GM12878 (cell line): ENCODE results near the gene ZNG1A. TPM values are rescaled to one million over a fixed set of nuclear protein-coding genes. Genes with fewer than 3 reads are reported as not detected.

Experiments used
- ATAC-seq: fragments of 200-7000 bp; cut with Tn5 transposase; 3 replicates; pipeline ENCODE4 v1.9.1; 2020; ENCODE audit warnings: mild to moderate bottlenecking, moderate library complexity
- BruUV-seq: library from RNA; stranded (reverse); fragments of 400-500 nt; replicated peaks from 2 replicates; lab custom pipeline; 2021; lab: Mats Ljungman, UMichigan
- CTCF ChIA-PET: fragments of 300-600 bp; sonication (Branson Sonifier 250); formaldehyde crosslinking; extraction: SDS; loops from one replicate; lab custom pipeline; 2021; ENCODE audit warnings: inconsistent platforms; lab: Yijun Ruan, JAX
- POLR2A ChIA-PET: fragments of 350-600 bp; formaldehyde crosslinking; extraction: SDS; loops from one replicate; lab custom pipeline; 2021; ENCODE audit warnings: inconsistent platforms; lab: Charles Lee
- RAD21 ChIA-PET: fragments of 300-600 bp; sonication (Branson Sonifier 250); formaldehyde crosslinking; loops from one replicate; lab custom pipeline; 2023; ENCODE audit warnings: antibody characterized with exemption; ENCODE audit not compliant: unreplicated experiment; lab: Charles Lee
- SMC1A ChIA-PET: fragments of 300-600 bp; sonication (Branson Sonifier 250); formaldehyde crosslinking; loops from one replicate; lab custom pipeline; 2023; ENCODE audit not compliant: unreplicated experiment, uncharacterized antibody; lab: Charles Lee
- DNase-seq: peaks from one replicate; pipeline ENCODE4 v3.0.0-alpha.2; 2011; ENCODE audit warnings: low read depth, low spot score
- FAIRE-seq: peaks from 3 replicates; lab custom pipeline; 2011; peaks lifted over from hg19 to GRCh38; lab: Jason Lieb, UNC
- H2AFZ ChIP-seq: 2 replicates; pipeline ENCODE4 v1.6.0; 2011; ENCODE audit warnings: low read depth, low read length, control low read depth; ENCODE audit not compliant: control insufficient read depth
- H3K27ac ChIP-seq: 2 replicates; pipeline ENCODE4 v1.5.1; 2011; ENCODE audit warnings: control low read depth; ENCODE audit not compliant: control insufficient read depth, insufficient read depth
- H3K27me3 ChIP-seq, 2 experiments: replicated peaks in 1 of 2; 2 replicates each; pipeline versions ENCODE4 v1.6.0 to v1.6.1; 2011; ENCODE audit warnings: low read length in 1 of 2; ENCODE audit not compliant: control insufficient read depth in 2 of 2, insufficient read depth in 2 of 2
- H3K36me3 ChIP-seq, 2 experiments: 2 replicates each; pipeline ENCODE4 v1.5.1; 2011; ENCODE audit warnings: low read length in 1 of 2; ENCODE audit not compliant: control insufficient read depth in 2 of 2, insufficient read depth in 2 of 2
- H3K4me1 ChIP-seq: 2 replicates; pipeline ENCODE4 v1.6.1; 2011; ENCODE audit warnings: mild to moderate bottlenecking, low read length, moderate library complexity, mixed read lengths; ENCODE audit not compliant: control insufficient read depth, insufficient read depth
- H3K4me2 ChIP-seq: 2 replicates; pipeline ENCODE4 v1.6.0; 2011; ENCODE audit warnings: control low read depth; ENCODE audit not compliant: control insufficient read depth, insufficient read depth
- H3K4me3 ChIP-seq: fragments of 200-600 bp; sonication (generic); 2 replicates; pipeline ENCODE4 v1.5.1; 2016
- H3K79me2 ChIP-seq: 2 replicates; pipeline ENCODE4 v1.6.0; 2011; ENCODE audit warnings: low read length; ENCODE audit not compliant: control insufficient read depth, insufficient read depth
- H3K9ac ChIP-seq: 2 replicates; pipeline ENCODE4 v1.8.0; 2011; ENCODE audit warnings: low read length, control low read depth, mixed read lengths; ENCODE audit not compliant: control insufficient read depth, insufficient read depth
- H3K9me3 ChIP-seq: replicated peaks from 3 replicates; pipeline ENCODE4 v1.5.1; 2011; ENCODE audit warnings: mild to moderate bottlenecking, low read length; ENCODE audit not compliant: control insufficient read depth, insufficient read depth
- H4K20me1 ChIP-seq: 2 replicates; pipeline ENCODE4 v1.6.0; 2011; ENCODE audit not compliant: control insufficient read depth, insufficient read depth
- ATF3 ChIP-seq: IDR thresholded peaks from 2 replicates; pipeline ENCODE4 v1.6.1; 2011; ENCODE audit warnings: low read depth, mild to moderate bottlenecking, low read length, moderate library complexity, borderline replicate concordance; ENCODE audit errors: extremely low read depth
- CEBPB ChIP-seq, 2 experiments: fragments of 150-350 bp in 1 of 2; IDR thresholded peaks; 2 replicates each; pipeline ENCODE4 v1.6.1; 2012 to 2014; ENCODE audit warnings: low read depth in 2 of 2, low read length in 2 of 2, borderline replicate concordance in 1 of 2, inconsistent platforms in 1 of 2
- CHD1 ChIP-seq: IDR thresholded peaks from 2 replicates; pipeline ENCODE4 v1.6.1; 2012; ENCODE audit warnings: low read depth, low read length, improper control_type of control experiment
- CREB1 ChIP-seq: IDR thresholded peaks from 2 replicates; pipeline ENCODE4 v1.6.1; 2012; ENCODE audit warnings: low read depth, mild to moderate bottlenecking, inconsistent platforms
- E2F8 ChIP-seq: fragments of 450-650 bp; IDR thresholded peaks from 2 replicates; pipeline ENCODE4 v1.6.1; 2018; ENCODE audit warnings: mild to moderate bottlenecking, low read depth, moderate library complexity; ENCODE audit not compliant: partially characterized antibody
- FOS ChIP-seq: IDR thresholded peaks from 3 replicates; pipeline ENCODE4 v1.6.1; 2011; ENCODE audit warnings: borderline replicate concordance; ENCODE audit not compliant: insufficient read length; ENCODE audit errors: extremely low read depth
- JUND ChIP-seq: IDR thresholded peaks from 2 replicates; pipeline ENCODE4 v1.6.1; 2012; ENCODE audit warnings: low read depth, mild to moderate bottlenecking, low read length, improper control_type of control experiment, moderate library complexity
- LARP7 ChIP-seq: fragments of 450-650 bp; IDR thresholded peaks from 2 replicates; pipeline ENCODE4 v1.6.1; 2017; ENCODE audit warnings: mild to moderate bottlenecking
- MEF2A ChIP-seq: IDR thresholded peaks from 2 replicates; pipeline ENCODE4 v1.6.1; 2011; ENCODE audit warnings: low read depth, mild to moderate bottlenecking, low read length, moderate library complexity; ENCODE audit not compliant: insufficient read depth
- MYC ChIP-seq: IDR thresholded peaks from 2 replicates; pipeline ENCODE4 v1.6.1; 2011; ENCODE audit warnings: mild to moderate bottlenecking, low read length, moderate library complexity, inconsistent platforms; ENCODE audit not compliant: insufficient read depth, insufficient replicate concordance, insufficient read length, severe bottlenecking
- NFXL1 ChIP-seq: fragments of 450-650 bp; IDR thresholded peaks from 2 replicates; pipeline ENCODE4 v1.6.1; 2017; ENCODE audit warnings: antibody characterized with exemption, mild to moderate bottlenecking, borderline replicate concordance
- RBBP5 ChIP-seq: fragments of 200-600 bp; sonication (generic); conservative IDR thresholded peaks from 2 replicates; pipeline ENCODE4 v1.6.1; 2016
- SIN3A ChIP-seq: IDR thresholded peaks from 2 replicates; pipeline ENCODE4 v1.6.1; 2012; ENCODE audit warnings: low read depth, low read length, improper control_type of control experiment
- TAF1 ChIP-seq: IDR thresholded peaks from 2 replicates; pipeline ENCODE4 v1.6.1; 2011; ENCODE audit warnings: mild to moderate bottlenecking, low read depth, low read length, borderline replicate concordance
- TARDBP ChIP-seq: IDR thresholded peaks from 2 replicates; pipeline ENCODE4 v1.6.1; 2016; ENCODE audit warnings: borderline replicate concordance
- YY1 ChIP-seq: IDR thresholded peaks from 2 replicates; pipeline ENCODE4 v1.6.1; 2011; ENCODE audit warnings: low read depth, mild to moderate bottlenecking, low read length
- ZBED1 ChIP-seq: IDR thresholded peaks from 2 replicates; pipeline ENCODE4 v1.6.1; 2016; ENCODE audit warnings: borderline replicate concordance
- ZNF24 ChIP-seq: fragments of 450-650 bp; IDR thresholded peaks from 2 replicates; pipeline ENCODE4 v1.6.1; 2017; ENCODE audit warnings: antibody characterized with exemption, mild to moderate bottlenecking
- WGBS: methylation state at CpG from one replicate; pipeline ENCODE4 v1.1.6; 2016; ENCODE audit warnings: low lambda C conversion rate; ENCODE audit not compliant: insufficient replicate concordance, insufficient coverage; ENCODE audit errors: missing lambda C conversion rate; 5-methylcytosine and 5-hydroxymethylcytosine counted together
- in situ Hi-C: fragments of 300-500 bp; cut with MboI; formaldehyde crosslinking; loops from 9 replicates; pipeline ENCODE4 v1.14.3; 2018; ENCODE audit warnings: mixed read lengths
- intact Hi-C: fragments of 100-400 bp; cut with micrococcal nuclease; formaldehyde crosslinking; loops from one replicate; pipeline ENCODE4 v1.14.2; 2022; ENCODE audit not compliant: unreplicated experiment
- polyA plus RNA-seq, 11 experiments: library from polyadenylated mRNA; depleted of rRNA in 4 of 11; unstranded in 6 of 11; stranded (reverse) in 5 of 11; fragments of >200 nt; fragmentation: Nextera tagmentation in 4 of 11; fragmentation: Illumina TruSeq in 1 of 11; extraction: Ambion mirVana in 4 of 11; extraction: Trizol in 1 of 11; gene quantifications; 1 replicate in 1 of 11; 2 replicates in 10 of 11; pipeline versions ENCODE4 v1.2.1 to v1.2.3, GENCODE V29; 2011 to 2016; ENCODE audit warnings: inconsistent platforms in 2 of 11, missing spikeins in 2 of 11, low read depth in 1 of 11
- total RNA-seq, 4 experiments: library from RNA; depleted of rRNA in 3 of 4; stranded (reverse); fragments of >200 nt in 3 of 4; fragmentation: Illumina TruSeq in 1 of 4; extraction: Trizol in 1 of 4; gene quantifications; 2 replicates each; pipeline versions ENCODE4 v1.2.1 to v1.2.3, GENCODE V29; 2013 to 2021

ZNG1A gene
- total and polyA plus RNA-seq, 10 of the 15 experiments (the other 5 are each of a cell fraction or from before 2014, with no cell fraction given): 48.0 to 179 (median 96.7) TPM

GRCh38 chr9:216866-217265 lies 38.0 kb upstream of the ZNG1A start:
- H3K79me2 ChIP-seq: no peaks in the 10 kb centered on the region; the same call in 1 of the 2 replicates
- H3K27me3 ChIP-seq: no peaks in the 10 kb centered on the region; a peak in 1 of 4 replicates
- H4K20me1 ChIP-seq: no peaks in the 10 kb centered on the region
- H3K9ac ChIP-seq: no peak overlapping the region
- FAIRE-seq (no peak), DNase-seq (no peak), ATAC-seq (no peak)
- no peak overlapping the region for H3K4me2 ChIP-seq
- H3K9me3 ChIP-seq: no peaks in the 10 kb centered on the region
- in situ Hi-C loops (no loop called here), intact Hi-C loops (no loop called here)
- H3K4me1 ChIP-seq: no peaks in the 10 kb centered on the region
- H3K27ac ChIP-seq: no peak overlapping the region
- SMC1A ChIA-PET: no interaction called here
- CTCF ChIA-PET: interaction anchor here (1.5 kb wide), 1 partner anchor 30 kb away, joined by 3 read pairs; no protein-coding TSS in a partner anchor
- BruUV-seq: no TSS peak
- no peak overlapping the region for H3K4me3 ChIP-seq
- TF ChIP-seq YY1 (no peak), LARP7 (no peak), NFXL1 (no peak), ZBED1 (no peak), FOS (no peak), RBBP5 (no peak), TAF1 (no peak), MYC (no peak), SIN3A (no peak), MEF2A (no peak), JUND (no peak), ZNF24 (no peak), CEBPB (IDR thresholded peaks at IDR 0.05; ENCODE audit: borderline replicate concordance in 1 of 2, low read depth in 2 of 2, low read length in 2 of 2) (no peak), TARDBP (no peak), E2F8 (no peak), CHD1 (no peak), ATF3 (no peak), CREB1 (no peak)
- RAD21 ChIA-PET: no interaction called here
- no peak overlapping the region for H2AFZ ChIP-seq
- H3K36me3 ChIP-seq: no peaks in the 10 kb centered on the region
- POLR2A ChIA-PET: no interaction called here
- 36% methylated on average over 1 of the region's 1 CpG for WGBS
